ENCODE results near the gene LUZP1. TPM values are rescaled to one million over a fixed set of nuclear protein-coding genes. Genes with fewer than 3 reads are reported as not detected.

Gene LUZP1
- total RNA-seq, 1 donor from 2014 or later, result 33.0 TPM

GRCh38 chr1:23124259-23125026 is 44.2 kb downstream of the LUZP1 start:
- Mint-ChIP-seq H3K27me3 (no peaks in the 10 kb centered on the region), H3K4me1 (ENCODE audit: unreplicated experiment) (peaks cover 38% of the 10 kb centered on the region), H3K27ac (no peak overlapping the region)

GRCh38 chr1:23123528-23123927 is 45.1 kb downstream of the LUZP1 start:
- H3K4me3 Mint-ChIP-seq, result no peak overlapping the region
- H3K27ac Mint-ChIP-seq, result no peak overlapping the region
- no peak for DNase-seq (ENCODE audit: extremely low spot score, unreplicated experiment)
- H3K4me1 Mint-ChIP-seq (ENCODE audit: unreplicated experiment), result peaks cover 40% of the 10 kb centered on the region
- no peaks in the 10 kb centered on the region for H3K9me3 Mint-ChIP-seq
- no peaks in the 10 kb centered on the region for H3K27me3 Mint-ChIP-seq
- no peaks in the 10 kb centered on the region for H3K36me3 Mint-ChIP-seq
- TF ChIP-seq CTCF (conservative IDR thresholded peaks at IDR 0.05), result no peak

More at GRCh38 chr1:23124259-23125026, 44.2 kb downstream of the LUZP1 start:
- Mint-ChIP-seq H3K9me3 (no peaks in the 10 kb centered on the region), H3K4me3 (no peak overlapping the region), H3K36me3 (peaks cover 1% of the 10 kb centered on the region)
- TF ChIP-seq CTCF (conservative IDR thresholded peaks at IDR 0.05), result no peak
- DNase-seq (ENCODE audit: extremely low spot score, unreplicated experiment), result no peak

- H3K27me3 Mint-ChIP-seq, result no peaks in the 10 kb centered on the region
- no peak for TF ChIP-seq CTCF (conservative IDR thresholded peaks at IDR 0.05)
- no peak overlapping the region for H3K4me3 Mint-ChIP-seq
- no peaks in the 10 kb centered on the region for H3K9me3 Mint-ChIP-seq
- peak overlapping the region; percentile 5 for H3K27ac Mint-ChIP-seq
- peaks cover 40% of the 10 kb centered on the region for H3K4me1 Mint-ChIP-seq (ENCODE audit: unreplicated experiment)
- DNase-seq (ENCODE audit: extremely low spot score, unreplicated experiment), result no peak
- H3K36me3 Mint-ChIP-seq, result no peaks in the 10 kb centered on the region
Measured at GRCh38 chr1:23122796-23123195, 45.9 kb downstream of the LUZP1 start.

- no peak for DNase-seq (ENCODE audit: extremely low spot score, unreplicated experiment)
- H3K27ac Mint-ChIP-seq, result peak overlapping the region; percentile 5
Measured at GRCh38 chr1:23122023-23122748, 46.5 kb downstream of the LUZP1 start.

GRCh38 chr1:23120383-23120782 is 48.3 kb downstream of the LUZP1 start:
- Mint-ChIP-seq H3K4me1 (ENCODE audit: unreplicated experiment) (peaks cover 31% of the 10 kb centered on the region), H3K36me3 (no peaks in the 10 kb centered on the region), H3K27me3 (no peaks in the 10 kb centered on the region), H3K9me3 (no peaks in the 10 kb centered on the region), H3K4me3 (no peak overlapping the region), H3K27ac (no peak overlapping the region)
- no peak for DNase-seq (ENCODE audit: extremely low spot score, unreplicated experiment)
- TF ChIP-seq CTCF (conservative IDR thresholded peaks at IDR 0.05), result no peak

More at GRCh38 chr1:23122023-23122748, 46.5 kb downstream of the LUZP1 start:
- no peaks in the 10 kb centered on the region for H3K9me3 Mint-ChIP-seq
- H3K4me3 Mint-ChIP-seq, result no peak overlapping the region
- peaks cover 40% of the 10 kb centered on the region for H3K4me1 Mint-ChIP-seq (ENCODE audit: unreplicated experiment)
- no peaks in the 10 kb centered on the region for H3K36me3 Mint-ChIP-seq
- no peaks in the 10 kb centered on the region for H3K27me3 Mint-ChIP-seq
- no peak for TF ChIP-seq CTCF (conservative IDR thresholded peaks at IDR 0.05)

Data from type B pancreatic cell (in vitro differentiated cells).